Measurements from ENCODE around the gene COX4I2. TPM values are rescaled to one million over a fixed set of nuclear protein-coding genes. Genes with fewer than 3 reads are reported as not detected.
A peak's percentile ranks its signal among the peaks of the same experiment; 100 is the strongest.

The COX4I2 gene
- not detected in 2 replicates for total RNA-seq
- long read RNA-seq = 0 reads

- H3K4me1 Mint-ChIP-seq (ENCODE audit: low read depth) = no peaks in the 10 kb centered on the region
- H3K27ac Mint-ChIP-seq = no peak within 1 kb of the TSS
These were observed at the start of gene COX4I2 for GRCh38 chr20:31637660-31638059. TSS of gene COX4I2 (plus strand) at chr20:31637912. CDS start at chr20:31639018, 1,106 bp downstream.

GRCh38 chr20:31590717-31591225, 46.9 kb upstream of the COX4I2 start:
- Mint-ChIP-seq H3K36me3 (ENCODE audit: insufficient read depth) (no peaks in the 10 kb centered on the region), H3K27me3 (peaks cover 8% of the 10 kb centered on the region), H3K4me3 (ENCODE audit: low read depth) (no peak overlapping the region), H3K27ac (no peak overlapping the region), H3K9me3 (ENCODE audit: low read depth) (no peaks in the 10 kb centered on the region), H3K4me1 (ENCODE audit: low read depth) (peaks cover 25% of the 10 kb centered on the region)
- no peak for TF ChIP-seq CTCF (IDR thresholded peaks at IDR 0.05; ENCODE audit: unreplicated experiment)
- DNase-seq (ENCODE audit: low spot score, unreplicated experiment) = no peak

More at GRCh38 chr20:31637660-31638059, at the start of gene COX4I2:
- peaks cover 3% of the 10 kb centered on the region for H3K27me3 Mint-ChIP-seq
- no peaks in the 10 kb centered on the region for H3K36me3 Mint-ChIP-seq (ENCODE audit: insufficient read depth)
- no peak for TF ChIP-seq CTCF (IDR thresholded peaks at IDR 0.05; ENCODE audit: unreplicated experiment)
- H3K9me3 Mint-ChIP-seq (ENCODE audit: low read depth) = no peaks in the 10 kb centered on the region
- no peak within 1 kb of the TSS for H3K4me3 Mint-ChIP-seq (ENCODE audit: low read depth)
- no peak for DNase-seq (ENCODE audit: low spot score, unreplicated experiment)

- Mint-ChIP-seq H3K36me3 (ENCODE audit: insufficient read depth) (no peaks in the 10 kb centered on the region), H3K27ac (peak overlapping the region; percentile 50)
- no peak for TF ChIP-seq CTCF (IDR thresholded peaks at IDR 0.05; ENCODE audit: unreplicated experiment)
These were observed 44.3 kb upstream of the COX4I2 start for GRCh38 chr20:31593221-31594001.

GRCh38 chr20:31594002-31594557, 43.6 kb upstream of the COX4I2 start:
- TF ChIP-seq CTCF (IDR thresholded peaks at IDR 0.05; ENCODE audit: unreplicated experiment) = no peak
- no peak overlapping the region for H3K4me3 Mint-ChIP-seq (ENCODE audit: low read depth)
- no peak for DNase-seq (ENCODE audit: low spot score, unreplicated experiment)
- no peaks in the 10 kb centered on the region for H3K9me3 Mint-ChIP-seq (ENCODE audit: low read depth)
- H3K27ac Mint-ChIP-seq = peak overlapping the region; percentile 74
- no peaks in the 10 kb centered on the region for H3K27me3 Mint-ChIP-seq
- no peaks in the 10 kb centered on the region for H3K36me3 Mint-ChIP-seq (ENCODE audit: insufficient read depth)
- peaks cover 22% of the 10 kb centered on the region for H3K4me1 Mint-ChIP-seq (ENCODE audit: low read depth)

More at GRCh38 chr20:31593221-31594001, 44.3 kb upstream of the COX4I2 start:
- no peak overlapping the region for H3K4me3 Mint-ChIP-seq (ENCODE audit: low read depth)
- H3K27me3 Mint-ChIP-seq = peaks cover under 1% of the 10 kb centered on the region
- no peak for DNase-seq (ENCODE audit: low spot score, unreplicated experiment)
- H3K4me1 Mint-ChIP-seq (ENCODE audit: low read depth) = peaks cover 24% of the 10 kb centered on the region
- H3K9me3 Mint-ChIP-seq (ENCODE audit: low read depth) = no peaks in the 10 kb centered on the region

- Mint-ChIP-seq H3K4me1 (ENCODE audit: low read depth) (peaks cover 22% of the 10 kb centered on the region), H3K27me3 (no peaks in the 10 kb centered on the region), H3K9me3 (ENCODE audit: low read depth) (no peaks in the 10 kb centered on the region), H3K27ac (peak overlapping the region; percentile 74), H3K4me3 (ENCODE audit: low read depth) (no peak overlapping the region), H3K36me3 (ENCODE audit: insufficient read depth) (no peaks in the 10 kb centered on the region)
- TF ChIP-seq CTCF (IDR thresholded peaks at IDR 0.05; ENCODE audit: unreplicated experiment) = no peak
- peak; percentile 27 for DNase-seq (ENCODE audit: low spot score, unreplicated experiment)
These were observed 42.9 kb upstream of the COX4I2 start for GRCh38 chr20:31594558-31595379.

Measured in progenitor cell of endocrine pancreas (in vitro differentiated cells).